GM12878 (cell line): ENCODE measurements around the gene PPM1A. TPM values are rescaled to one million over a fixed set of nuclear protein-coding genes. Genes with fewer than 3 reads are reported as not detected.

Source experiments
- CBX5 ChIP-seq: sonication (generic); IDR thresholded peaks from 2 replicates; pipeline ENCODE4 v1.6.1; 2016; ENCODE audit warnings: low read depth, moderate library complexity, mild to moderate bottlenecking, inconsistent platforms
- EP300 ChIP-seq, 2 experiments: fragments of 150-350 bp in 1 of 2; IDR thresholded peaks; 2 replicates each; pipeline ENCODE4 v1.6.1; 2011 to 2012; ENCODE audit warnings: low read depth in 2 of 2, low read length in 2 of 2, borderline replicate concordance in 1 of 2, improper control_type of control experiment in 1 of 2, inconsistent platforms in 1 of 2; ENCODE audit not compliant: control insufficient read depth in 1 of 2
- ETV6 ChIP-seq, 2 experiments: fragments of 450-650 bp in 1 of 2; IDR thresholded peaks in 1 of 2; conservative IDR thresholded peaks in 1 of 2; 2 replicates each; pipeline ENCODE4 v1.6.1; 2014; ENCODE audit warnings: antibody characterized with exemption in 1 of 2, borderline replicate concordance in 1 of 2, low read depth in 1 of 2, mild to moderate bottlenecking in 1 of 2, moderate library complexity in 1 of 2
- HCFC1 ChIP-seq: fragments of 150-350 bp; IDR thresholded peaks from 2 replicates; pipeline ENCODE4 v1.6.1; 2014; ENCODE audit warnings: low read length
- MEF2A ChIP-seq: IDR thresholded peaks from 2 replicates; pipeline ENCODE4 v1.6.1; 2011; ENCODE audit warnings: low read depth, mild to moderate bottlenecking, low read length, moderate library complexity; ENCODE audit not compliant: insufficient read depth
- MXI1 ChIP-seq: fragments of 150-350 bp; IDR thresholded peaks from 2 replicates; pipeline ENCODE4 v1.6.1; 2011; ENCODE audit warnings: low read depth, mild to moderate bottlenecking, inconsistent platforms, low read length, improper control_type of control experiment
- NR2C1 ChIP-seq: fragments of 450-650 bp; IDR thresholded peaks from 2 replicates; pipeline ENCODE4 v1.6.1; 2017; ENCODE audit warnings: antibody characterized with exemption, mild to moderate bottlenecking, moderate library complexity
- POLR2AphosphoS2 ChIP-seq: IDR thresholded peaks from 2 replicates; pipeline ENCODE4 v1.6.1; 2011; ENCODE audit warnings: low read depth, mild to moderate bottlenecking, low read length, improper control_type of control experiment, moderate library complexity
- POU2F2 ChIP-seq: IDR thresholded peaks from 3 replicates; pipeline ENCODE4 v1.6.1; 2011; ENCODE audit warnings: low read depth, mild to moderate bottlenecking, low read length, borderline replicate concordance
- RAD51 ChIP-seq: fragments of 450-650 bp; IDR thresholded peaks from 2 replicates; pipeline ENCODE4 v1.6.1; 2016; ENCODE audit warnings: moderate library complexity, mild to moderate bottlenecking, inconsistent platforms
- SMAD1 ChIP-seq: fragments of 450-650 bp; IDR thresholded peaks from 2 replicates; pipeline ENCODE4 v1.6.1; 2018; ENCODE audit warnings: mild to moderate bottlenecking, low read depth; ENCODE audit not compliant: partially characterized antibody
- SMAD5 ChIP-seq: IDR thresholded peaks from 2 replicates; pipeline ENCODE4 v1.6.1; 2016; ENCODE audit warnings: antibody characterized with exemption, low read depth
- SREBF2 ChIP-seq: IDR thresholded peaks from 2 replicates; pipeline ENCODE4 v1.6.1; 2012; ENCODE audit warnings: mild to moderate bottlenecking, low read length
- TCF12 ChIP-seq: IDR thresholded peaks from 2 replicates; pipeline ENCODE4 v1.6.1; 2011; ENCODE audit warnings: low read depth, mild to moderate bottlenecking, low read length
- TCF3 ChIP-seq: IDR thresholded peaks from 2 replicates; pipeline ENCODE4 v1.6.1; 2012; ENCODE audit warnings: low read depth, mild to moderate bottlenecking, low read length, borderline replicate concordance; ENCODE audit not compliant: insufficient read depth
- YY1 ChIP-seq: IDR thresholded peaks from 2 replicates; pipeline ENCODE4 v1.6.1; 2011; ENCODE audit warnings: low read depth, mild to moderate bottlenecking, low read length
- polyA plus RNA-seq, 11 experiments: library from polyadenylated mRNA; depleted of rRNA in 4 of 11; unstranded in 6 of 11; stranded (reverse) in 5 of 11; fragments of >200 nt; fragmentation: Nextera tagmentation in 4 of 11; fragmentation: Illumina TruSeq in 1 of 11; extraction: Ambion mirVana in 4 of 11; extraction: Trizol in 1 of 11; gene quantifications; 1 replicate in 1 of 11; 2 replicates in 10 of 11; pipeline versions ENCODE4 v1.2.1 to v1.2.3, GENCODE V29; 2011 to 2016; ENCODE audit warnings: inconsistent platforms in 2 of 11, missing spikeins in 2 of 11, low read depth in 1 of 11
- total RNA-seq, 4 experiments: library from RNA; depleted of rRNA in 3 of 4; stranded (reverse); fragments of >200 nt in 3 of 4; fragmentation: Illumina TruSeq in 1 of 4; extraction: Trizol in 1 of 4; gene quantifications; 2 replicates each; pipeline versions ENCODE4 v1.2.1 to v1.2.3, GENCODE V29; 2013 to 2021
- TF ChIP-seq, protein P1 (sequence below): IDR thresholded peaks from 2 replicates; pipeline ENCODE4 v1.6.1; 2011; ENCODE audit warnings: low read depth, low read length, improper control_type of control experiment, borderline replicate concordance
- TF ChIP-seq, protein P2 (sequence below): fragments of 450-650 bp; IDR thresholded peaks from 2 replicates; pipeline ENCODE4 v1.6.1; 2016; ENCODE audit warnings: mild to moderate bottlenecking
- TF ChIP-seq, protein P3 (sequence below): IDR thresholded peaks from 2 replicates; pipeline ENCODE4 v1.6.1; 2011; ENCODE audit warnings: low read depth, mild to moderate bottlenecking, low read length, moderate library complexity, borderline replicate concordance; ENCODE audit errors: extremely low read depth
- TF ChIP-seq, protein P4 (sequence below): IDR thresholded peaks from 2 replicates; pipeline ENCODE4 v1.6.1; 2011; ENCODE audit warnings: borderline replicate concordance, low read depth, mild to moderate bottlenecking, moderate library complexity, mixed read lengths, low read length; ENCODE audit not compliant: insufficient read depth; ENCODE audit errors: extremely low read length
- TF ChIP-seq, protein P5 (sequence below): fragments of 450-650 bp; IDR thresholded peaks from 2 replicates; pipeline ENCODE4 v1.6.1; 2017; ENCODE audit warnings: mild to moderate bottlenecking, low read depth, inconsistent platforms; ENCODE audit not compliant: poor library complexity, severe bottlenecking
- TF ChIP-seq, protein P6 (sequence below): IDR thresholded peaks from 2 replicates; pipeline ENCODE4 v1.6.1; 2012; ENCODE audit warnings: low read depth, low read length, improper control_type of control experiment

PPM1A gene
- total and polyA plus RNA-seq, 10 of the 15 experiments (the other 5 are each of a cell fraction or from before 2014, with no cell fraction given), result 16.8 to 124 (median 47.0) TPM

DNA sequence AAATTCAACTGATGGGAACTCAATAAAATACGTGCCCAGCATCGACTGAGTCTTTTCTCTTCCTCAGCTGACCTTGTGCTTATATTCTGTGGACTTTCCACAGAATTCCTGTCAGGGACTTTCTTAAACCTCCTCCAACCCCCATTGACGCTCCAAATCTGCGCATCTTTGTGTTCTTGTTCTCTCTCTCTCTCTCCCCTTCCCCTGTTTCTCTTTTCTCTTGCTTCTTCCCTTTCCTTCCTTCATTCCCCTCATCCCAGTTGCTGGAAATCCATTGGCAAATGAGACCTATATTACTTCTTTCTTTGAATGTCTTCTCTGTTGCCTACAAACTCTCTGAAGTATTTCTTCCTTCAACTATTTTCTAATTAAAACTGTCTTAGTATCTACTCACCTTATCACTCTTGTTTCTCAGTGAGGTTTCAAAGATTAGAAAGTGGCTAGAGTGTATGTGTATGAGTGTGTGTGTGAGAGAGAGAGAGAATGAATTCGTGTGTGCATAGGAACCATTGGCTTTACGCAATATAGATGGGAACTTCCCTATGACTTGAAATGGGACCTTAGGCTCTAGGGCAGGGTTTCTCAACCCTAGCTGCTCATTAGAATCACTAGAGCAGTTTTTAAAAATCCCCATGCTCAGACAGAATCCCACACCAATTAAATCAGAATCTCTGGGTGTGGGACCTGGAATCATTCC, 42.0 kb upstream of the PPM1A start (continued):
- TF ChIP-seq NR2C1 (no peak), YY1 (0 out of 2 replicates have a peak, but pooled peaks have one; percentile 24), POLR2AphosphoS2 (no peak), SREBF2 (no peak), ETV6 (conservative IDR thresholded peaks at IDR 0.05 in 1 of 2, IDR thresholded peaks at IDR 0.05 in 1 of 2; ENCODE audit: borderline replicate concordance in 1 of 2, low read depth in 1 of 2) (peak in 1 of 2 experiments; percentile 30; a peak in 1 of 4 replicates), POU2F2 (peak; percentile 42; the same call in 1 of the 3 replicates), MXI1 (no peak), SMAD1 (peak; percentile 85), HCFC1 (no peak), RAD51 (no peak), CBX5 (no peak), EP300 (IDR thresholded peaks at IDR 0.05; ENCODE audit: borderline replicate concordance in 1 of 2, control insufficient read depth in 1 of 2, low read depth in 2 of 2, low read length in 2 of 2) (peak; percentile 75 to 87; a peak in 3 of 4 replicates), TCF3 (no peak), TCF12 (peak; percentile 75), MEF2A (peak; percentile 67; the same call in 1 of the 2 replicates), SMAD5 (no peak; the same call in 1 of the 2 replicates)
- TF ChIP-seq, protein P1, sequence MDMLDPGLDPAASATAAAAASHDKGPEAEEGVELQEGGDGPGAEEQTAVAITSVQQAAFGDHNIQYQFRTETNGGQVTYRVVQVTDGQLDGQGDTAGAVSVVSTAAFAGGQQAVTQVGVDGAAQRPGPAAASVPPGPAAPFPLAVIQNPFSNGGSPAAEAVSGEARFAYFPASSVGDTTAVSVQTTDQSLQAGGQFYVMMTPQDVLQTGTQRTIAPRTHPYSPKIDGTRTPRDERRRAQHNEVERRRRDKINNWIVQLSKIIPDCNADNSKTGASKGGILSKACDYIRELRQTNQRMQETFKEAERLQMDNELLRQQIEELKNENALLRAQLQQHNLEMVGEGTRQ, result no peak
- TF ChIP-seq, protein P2, sequence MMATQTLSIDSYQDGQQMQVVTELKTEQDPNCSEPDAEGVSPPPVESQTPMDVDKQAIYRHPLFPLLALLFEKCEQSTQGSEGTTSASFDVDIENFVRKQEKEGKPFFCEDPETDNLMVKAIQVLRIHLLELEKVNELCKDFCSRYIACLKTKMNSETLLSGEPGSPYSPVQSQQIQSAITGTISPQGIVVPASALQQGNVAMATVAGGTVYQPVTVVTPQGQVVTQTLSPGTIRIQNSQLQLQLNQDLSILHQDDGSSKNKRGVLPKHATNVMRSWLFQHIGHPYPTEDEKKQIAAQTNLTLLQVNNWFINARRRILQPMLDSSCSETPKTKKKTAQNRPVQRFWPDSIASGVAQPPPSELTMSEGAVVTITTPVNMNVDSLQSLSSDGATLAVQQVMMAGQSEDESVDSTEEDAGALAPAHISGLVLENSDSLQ, result no peak
- TF ChIP-seq, protein P3, sequence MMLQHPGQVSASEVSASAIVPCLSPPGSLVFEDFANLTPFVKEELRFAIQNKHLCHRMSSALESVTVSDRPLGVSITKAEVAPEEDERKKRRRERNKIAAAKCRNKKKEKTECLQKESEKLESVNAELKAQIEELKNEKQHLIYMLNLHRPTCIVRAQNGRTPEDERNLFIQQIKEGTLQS, result no peak
- TF ChIP-seq, protein P4, sequence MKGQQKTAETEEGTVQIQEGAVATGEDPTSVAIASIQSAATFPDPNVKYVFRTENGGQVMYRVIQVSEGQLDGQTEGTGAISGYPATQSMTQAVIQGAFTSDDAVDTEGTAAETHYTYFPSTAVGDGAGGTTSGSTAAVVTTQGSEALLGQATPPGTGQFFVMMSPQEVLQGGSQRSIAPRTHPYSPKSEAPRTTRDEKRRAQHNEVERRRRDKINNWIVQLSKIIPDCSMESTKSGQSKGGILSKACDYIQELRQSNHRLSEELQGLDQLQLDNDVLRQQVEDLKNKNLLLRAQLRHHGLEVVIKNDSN, result no peak
- TF ChIP-seq, protein P5, sequence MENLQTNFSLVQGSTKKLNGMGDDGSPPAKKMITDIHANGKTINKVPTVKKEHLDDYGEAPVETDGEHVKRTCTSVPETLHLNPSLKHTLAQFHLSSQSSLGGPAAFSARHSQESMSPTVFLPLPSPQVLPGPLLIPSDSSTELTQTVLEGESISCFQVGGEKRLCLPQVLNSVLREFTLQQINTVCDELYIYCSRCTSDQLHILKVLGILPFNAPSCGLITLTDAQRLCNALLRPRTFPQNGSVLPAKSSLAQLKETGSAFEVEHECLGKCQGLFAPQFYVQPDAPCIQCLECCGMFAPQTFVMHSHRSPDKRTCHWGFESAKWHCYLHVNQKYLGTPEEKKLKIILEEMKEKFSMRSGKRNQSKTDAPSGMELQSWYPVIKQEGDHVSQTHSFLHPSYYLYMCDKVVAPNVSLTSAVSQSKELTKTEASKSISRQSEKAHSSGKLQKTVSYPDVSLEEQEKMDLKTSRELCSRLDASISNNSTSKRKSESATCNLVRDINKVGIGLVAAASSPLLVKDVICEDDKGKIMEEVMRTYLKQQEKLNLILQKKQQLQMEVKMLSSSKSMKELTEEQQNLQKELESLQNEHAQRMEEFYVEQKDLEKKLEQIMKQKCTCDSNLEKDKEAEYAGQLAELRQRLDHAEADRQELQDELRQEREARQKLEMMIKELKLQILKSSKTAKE, result peak; percentile 42
- TF ChIP-seq, protein P6, sequence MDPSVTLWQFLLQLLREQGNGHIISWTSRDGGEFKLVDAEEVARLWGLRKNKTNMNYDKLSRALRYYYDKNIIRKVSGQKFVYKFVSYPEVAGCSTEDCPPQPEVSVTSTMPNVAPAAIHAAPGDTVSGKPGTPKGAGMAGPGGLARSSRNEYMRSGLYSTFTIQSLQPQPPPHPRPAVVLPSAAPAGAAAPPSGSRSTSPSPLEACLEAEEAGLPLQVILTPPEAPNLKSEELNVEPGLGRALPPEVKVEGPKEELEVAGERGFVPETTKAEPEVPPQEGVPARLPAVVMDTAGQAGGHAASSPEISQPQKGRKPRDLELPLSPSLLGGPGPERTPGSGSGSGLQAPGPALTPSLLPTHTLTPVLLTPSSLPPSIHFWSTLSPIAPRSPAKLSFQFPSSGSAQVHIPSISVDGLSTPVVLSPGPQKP, result no peak
